LNCAP (cell line): ENCODE results near the gene POLDIP3.

Source experiments
- CTCF ChIP-seq: fragments of 450-650 bp; IDR thresholded peaks from 2 replicates; pipeline ENCODE4 v1.5.1; 2017; ENCODE audit warnings: mild to moderate bottlenecking

Gene POLDIP3

GRCh38 chr22:42649246-42650099, 34.8 kb upstream of the POLDIP3 start, which contains the start of gene CYB5R3:
Gene CYB5R3 (minus strand): TSS chr22:42649392. CDS start chr22:42649315, 77 bp downstream.
- no peak for TF ChIP-seq CTCF

GRCh38 chr22:42648368-42649245, 33.9 kb upstream of the POLDIP3 start:
- no peak for TF ChIP-seq CTCF

- TF ChIP-seq CTCF: no peak
These were observed 33.3 kb upstream of the POLDIP3 start for GRCh38 chr22:42648017-42648367.

- no peak for TF ChIP-seq CTCF
These were observed 32.2 kb upstream of the POLDIP3 start for GRCh38 chr22:42646569-42647525.

GRCh38 chr22:42645938-42646568, 31.4 kb upstream of the POLDIP3 start:
- TF ChIP-seq CTCF: no peak

GRCh38 chr22:42645341-42645937, 30.8 kb upstream of the POLDIP3 start:
- no peak for TF ChIP-seq CTCF
